HepG2 (cell line): ENCODE data around the gene STK36. TPM values are rescaled to one million over a fixed set of nuclear protein-coding genes. Genes with fewer than 3 reads are reported as not detected.

ENCODE experiments used
- CENPT ChIP-seq: sonication (generic); formaldehyde crosslinking; IDR thresholded peaks from 2 replicates; pipeline ENCODE4 v1.8.0; 2022; ENCODE audit warnings: low read depth, mild to moderate bottlenecking, moderate library complexity, missing genetic modification reagents
- CREM ChIP-seq, 2 experiments: sonication (generic) in 1 of 2; formaldehyde crosslinking in 1 of 2; IDR thresholded peaks; 2 replicates each; pipeline versions ENCODE4 v1.4.0 to v1.6.1; 2016 to 2020; ENCODE audit warnings: antibody characterized with exemption in 1 of 2, mild to moderate bottlenecking in 1 of 2, missing genetic modification reagents in 1 of 2
- ELF3 ChIP-seq: IDR thresholded peaks from 2 replicates; pipeline ENCODE4 v1.6.1; 2016; ENCODE audit warnings: missing genetic modification reagents, missing compliant biosample characterization
- FOXA3 ChIP-seq: IDR thresholded peaks from 2 replicates; pipeline ENCODE4 v1.6.1; 2016; ENCODE audit warnings: missing genetic modification reagents, missing compliant biosample characterization
- GFI1 ChIP-seq: sonication (generic); formaldehyde crosslinking; IDR thresholded peaks from 2 replicates; pipeline ENCODE4 v1.5.0; 2020; ENCODE audit warnings: missing genetic modification reagents, mild to moderate bottlenecking, borderline replicate concordance
- HNRNPL ChIP-seq: fragments of 200-400 bp; formaldehyde crosslinking; IDR thresholded peaks from 2 replicates; pipeline ENCODE4 v1.6.1; 2017; ENCODE audit warnings: mild to moderate bottlenecking, low read depth, low read length
- MAFG ChIP-seq: sonication (generic); formaldehyde crosslinking; IDR thresholded peaks from 2 replicates; pipeline ENCODE4 v1.5.1; 2020; ENCODE audit warnings: mild to moderate bottlenecking, missing genetic modification reagents
- MATR3 ChIP-seq: sonication (generic); formaldehyde crosslinking; IDR thresholded peaks from 2 replicates; pipeline ENCODE4 v1.4.0; 2020; ENCODE audit warnings: missing genetic modification reagents
- MYC ChIP-seq: sonication (generic); formaldehyde crosslinking; IDR thresholded peaks from 2 replicates; pipeline ENCODE4 v1.9.0; 2021; ENCODE audit warnings: missing genetic modification reagents, borderline replicate concordance
- NBN ChIP-seq: fragments of 450-650 bp; conservative IDR thresholded peaks from 2 replicates; pipeline ENCODE4 v1.6.1; 2017
- PATZ1 ChIP-seq: sonication (generic); formaldehyde crosslinking; IDR thresholded peaks from 2 replicates; pipeline ENCODE4 v1.4.0; 2020; ENCODE audit warnings: missing genetic modification reagents
- TEAD2 ChIP-seq: sonication (generic); formaldehyde crosslinking; IDR thresholded peaks from 2 replicates; pipeline ENCODE4 v1.9.0; 2021; ENCODE audit warnings: missing genetic modification reagents
- TOPORS ChIP-seq: sonication (generic); formaldehyde crosslinking; IDR thresholded peaks from 2 replicates; pipeline ENCODE4 v1.8.0; 2023; ENCODE audit warnings: mild to moderate bottlenecking, missing genetic modification reagents
- U2AF1 ChIP-seq: fragments of 200-400 bp; formaldehyde crosslinking; optimal IDR thresholded peaks from 2 replicates; pipeline ENCODE3; 2017; ENCODE audit warnings: mild to moderate bottlenecking, low read depth, low read length
- ZNF10 ChIP-seq: sonication (generic); formaldehyde crosslinking; IDR thresholded peaks from 2 replicates; pipeline ENCODE4 v1.4.0; 2020; ENCODE audit warnings: mild to moderate bottlenecking, low read depth, missing genetic modification reagents, borderline replicate concordance
- ZNF235 ChIP-seq: sonication (generic); formaldehyde crosslinking; IDR thresholded peaks from 2 replicates; pipeline ENCODE4 v1.8.1; 2023; ENCODE audit warnings: mild to moderate bottlenecking, missing genetic modification reagents, borderline replicate concordance
- ZNF382 ChIP-seq: sonication (generic); formaldehyde crosslinking; IDR thresholded peaks from 2 replicates; pipeline ENCODE4 v1.5.0; 2020; ENCODE audit warnings: missing genetic modification reagents, mild to moderate bottlenecking, borderline replicate concordance
- ZSCAN12 ChIP-seq: sonication (generic); formaldehyde crosslinking; IDR thresholded peaks from 2 replicates; pipeline ENCODE4 v1.9.0; 2021; ENCODE audit warnings: mild to moderate bottlenecking, missing genetic modification reagents
- polyA plus RNA-seq, 8 experiments: library from polyadenylated mRNA; depleted of rRNA in 3 of 8; stranded (reverse) in 7 of 8; unstranded in 1 of 8; fragments of >200 nt; fragmentation: Illumina TruSeq in 4 of 8; extraction: Trizol in 4 of 8; gene quantifications; 2 replicates each; pipeline versions ENCODE4 v1.2.1 to v1.2.3, GENCODE V29; 2011 to 2016; ENCODE audit warnings: low read depth in 4 of 8, missing spikeins in 1 of 8, mixed read lengths in 1 of 8; ENCODE audit not compliant: insufficient read depth in 1 of 8
- total RNA-seq, 5 experiments: library from RNA; depleted of rRNA; stranded (reverse); fragments of >200 nt; fragmentation: Illumina TruSeq; extraction: Trizol; gene quantifications; 2 replicates each; pipeline ENCODE4 v1.2.3, GENCODE V29; 2016; ENCODE audit warnings: low read depth in 1 of 5
- TF ChIP-seq, protein P1 (sequence below): sonication (generic); formaldehyde crosslinking; IDR thresholded peaks from 2 replicates; pipeline ENCODE4 v1.4.0; 2020; ENCODE audit warnings: low read depth, missing genetic modification reagents
- TF ChIP-seq, protein P2 (sequence below): sonication (generic); formaldehyde crosslinking; IDR thresholded peaks from 2 replicates; pipeline ENCODE4 v1.5.1; 2020; ENCODE audit warnings: mild to moderate bottlenecking, missing genetic modification reagents, moderate library complexity

The STK36 gene
- total and polyA plus RNA-seq, 2 of the 13 experiments (the other 11 are each of a cell fraction or from before 2014, with no cell fraction given) = 45.9 to 83.5 TPM

DNA sequence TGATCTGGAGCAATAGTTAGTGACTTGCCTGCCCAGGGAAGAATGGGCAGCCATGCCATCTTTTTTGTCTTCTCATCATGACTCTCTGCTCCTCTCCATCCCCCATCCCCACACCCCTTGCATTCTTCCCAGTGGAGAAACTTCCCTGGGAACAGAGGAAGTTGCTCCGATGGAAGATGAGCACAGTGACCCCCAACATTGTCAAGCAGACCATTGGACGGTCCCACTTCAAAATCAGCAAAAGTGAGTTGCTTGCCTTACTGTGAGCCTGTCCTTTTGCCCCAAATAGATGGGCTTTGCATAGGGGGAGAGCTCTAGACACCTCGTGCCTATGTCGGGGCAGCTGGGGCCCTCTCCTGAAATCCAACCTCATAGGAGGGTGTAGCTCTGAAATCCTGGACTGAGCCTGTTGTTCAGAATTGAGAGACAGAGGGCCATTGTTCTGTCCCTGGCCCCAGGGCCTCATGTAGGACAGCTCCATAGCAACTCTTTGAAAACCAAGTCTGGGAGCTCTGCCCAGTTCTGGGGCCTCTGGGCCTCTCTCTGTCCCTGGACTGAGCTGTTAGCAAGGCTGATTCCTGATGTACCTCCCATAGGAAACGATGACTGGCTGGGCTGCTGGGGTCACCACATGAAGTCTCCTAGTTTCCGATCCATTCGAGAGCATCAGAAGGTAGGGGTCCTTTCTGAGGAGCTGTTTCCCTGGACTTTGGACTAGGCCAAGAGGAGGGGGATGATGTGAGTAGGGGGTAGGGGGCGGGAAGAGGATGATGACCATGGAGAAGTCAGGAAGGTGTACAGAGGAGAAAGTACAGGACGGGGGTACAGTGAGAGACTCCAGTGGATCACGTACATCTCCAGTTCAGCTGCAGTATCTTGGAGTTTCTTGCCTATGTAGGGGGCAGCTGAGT is 73.9 kb downstream of the STK36 start (continued):
- TF ChIP-seq TEAD2 (CRISPR knock-in tag) = no peak
- no peak for TF ChIP-seq NBN
- TF ChIP-seq MAFG (CRISPR knock-in tag) = no peak
- no peak for TF ChIP-seq ZSCAN12
- TF ChIP-seq U2AF1 = peak; percentile 60
- peak; percentile 27; the same call in 1 of the 2 replicates for TF ChIP-seq CREM (IDR thresholded peaks at IDR 0.05)
- TF ChIP-seq CREM (CRISPR knock-in tag; IDR thresholded peaks at IDR 0.05) = no peak
- no peak for TF ChIP-seq GFI1 (CRISPR knock-in tag)
- TF ChIP-seq MATR3 = no peak
- no peak for TF ChIP-seq ZNF10 (CRISPR knock-in tag)
- no peak for TF ChIP-seq ZNF382 (CRISPR knock-in tag)
- TF ChIP-seq, protein P1, sequence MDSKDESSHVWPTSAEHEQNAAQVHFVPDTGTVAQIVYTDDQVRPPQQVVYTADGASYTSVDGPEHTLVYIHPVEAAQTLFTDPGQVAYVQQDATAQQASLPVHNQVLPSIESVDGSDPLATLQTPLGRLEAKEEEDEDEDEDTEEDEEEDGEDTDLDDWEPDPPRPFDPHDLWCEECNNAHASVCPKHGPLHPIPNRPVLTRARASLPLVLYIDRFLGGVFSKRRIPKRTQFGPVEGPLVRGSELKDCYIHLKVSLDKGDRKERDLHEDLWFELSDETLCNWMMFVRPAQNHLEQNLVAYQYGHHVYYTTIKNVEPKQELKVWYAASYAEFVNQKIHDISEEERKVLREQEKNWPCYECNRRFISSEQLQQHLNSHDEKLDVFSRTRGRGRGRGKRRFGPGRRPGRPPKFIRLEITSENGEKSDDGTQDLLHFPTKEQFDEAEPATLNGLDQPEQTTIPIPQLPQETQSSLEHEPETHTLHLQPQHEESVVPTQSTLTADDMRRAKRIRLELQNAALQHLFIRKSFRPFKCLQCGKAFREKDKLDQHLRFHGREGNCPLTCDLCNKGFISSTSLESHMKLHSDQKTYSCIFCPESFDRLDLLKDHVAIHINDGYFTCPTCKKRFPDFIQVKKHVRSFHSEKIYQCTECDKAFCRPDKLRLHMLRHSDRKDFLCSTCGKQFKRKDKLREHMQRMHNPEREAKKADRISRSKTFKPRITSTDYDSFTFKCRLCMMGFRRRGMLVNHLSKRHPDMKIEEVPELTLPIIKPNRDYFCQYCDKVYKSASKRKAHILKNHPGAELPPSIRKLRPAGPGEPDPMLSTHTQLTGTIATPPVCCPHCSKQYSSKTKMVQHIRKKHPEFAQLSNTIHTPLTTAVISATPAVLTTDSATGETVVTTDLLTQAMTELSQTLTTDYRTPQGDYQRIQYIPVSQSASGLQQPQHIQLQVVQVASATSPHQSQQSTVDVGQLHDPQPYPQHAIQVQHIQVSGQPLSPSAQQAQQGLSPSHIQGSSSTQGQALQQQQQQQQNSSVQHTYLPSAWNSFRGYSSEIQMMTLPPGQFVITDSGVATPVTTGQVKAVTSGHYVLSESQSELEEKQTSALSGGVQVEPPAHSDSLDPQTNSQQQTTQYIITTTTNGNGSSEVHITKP (CRISPR knock-in tag) = no peak
- TF ChIP-seq PATZ1 = peak; percentile 63
- TF ChIP-seq ZNF235 = no peak
- TF ChIP-seq MYC = peak; percentile 53
- TF ChIP-seq HNRNPL = no peak
- peak; percentile 42; the same call in 1 of the 2 replicates for TF ChIP-seq FOXA3 (CRISPR knock-in tag)
- TF ChIP-seq ELF3 (CRISPR knock-in tag) = peak; percentile 68
- no peak for TF ChIP-seq CENPT (CRISPR knock-in tag)
- TF ChIP-seq, protein P2, sequence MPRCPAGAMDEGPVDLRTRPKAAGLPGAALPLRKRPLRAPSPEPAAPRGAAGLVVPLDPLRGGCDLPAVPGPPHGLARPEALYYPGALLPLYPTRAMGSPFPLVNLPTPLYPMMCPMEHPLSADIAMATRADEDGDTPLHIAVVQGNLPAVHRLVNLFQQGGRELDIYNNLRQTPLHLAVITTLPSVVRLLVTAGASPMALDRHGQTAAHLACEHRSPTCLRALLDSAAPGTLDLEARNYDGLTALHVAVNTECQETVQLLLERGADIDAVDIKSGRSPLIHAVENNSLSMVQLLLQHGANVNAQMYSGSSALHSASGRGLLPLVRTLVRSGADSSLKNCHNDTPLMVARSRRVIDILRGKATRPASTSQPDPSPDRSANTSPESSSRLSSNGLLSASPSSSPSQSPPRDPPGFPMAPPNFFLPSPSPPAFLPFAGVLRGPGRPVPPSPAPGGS (CRISPR knock-in tag) = peak; percentile 43; the same call in 1 of the 2 replicates
- no peak for TF ChIP-seq TOPORS (CRISPR knock-in tag)
